Stimulated activated effector memory CD8-positive, alpha-beta T cell treated with anti-CD3 and anti-CD28 coated beads, Interleukin-12 subunit alpha, Interleukin-12 subunit beta, amount 100 ng/mL, for 72 hours (primary cell): ENCODE data around the gene RTN4RL1.
"Not testable (repeated sequence)": the region's sequence is repeated elsewhere in the genome, so short reads cannot be mapped to it uniquely, and the experiment has no call there.

Source experiments
- ATAC-seq: fragments of 150-1000 bp; cut with Tn5 transposase; 2 replicates; pipeline ENCODE4 v1.10.0; 2021
- DNase-seq, 2 donors: peaks; one replicate each; pipeline ENCODE4 v3.0.0; 2021 to 2022; ENCODE audit warnings: low spot score in 2 of 2
- H3K27ac Mint-ChIP-seq: one replicate; pipeline ENCODE4 v1.8.0; 2022; ENCODE audit warnings: mild to moderate bottlenecking, mixed read lengths
- H3K36me3 Mint-ChIP-seq: one replicate; pipeline ENCODE4 v1.8.0; 2022; ENCODE audit warnings: mild to moderate bottlenecking, mixed read lengths
- H3K4me1 Mint-ChIP-seq: one replicate; pipeline ENCODE4 v1.8.0; 2022; ENCODE audit warnings: mixed read lengths
- H3K4me3 Mint-ChIP-seq: one replicate; pipeline ENCODE4 v1.8.0; 2022; ENCODE audit warnings: mild to moderate bottlenecking, mixed read lengths
- H3K9me3 Mint-ChIP-seq: one replicate; pipeline ENCODE4 v1.8.0; 2022; ENCODE audit warnings: mixed read lengths

Gene RTN4RL1

DNA sequence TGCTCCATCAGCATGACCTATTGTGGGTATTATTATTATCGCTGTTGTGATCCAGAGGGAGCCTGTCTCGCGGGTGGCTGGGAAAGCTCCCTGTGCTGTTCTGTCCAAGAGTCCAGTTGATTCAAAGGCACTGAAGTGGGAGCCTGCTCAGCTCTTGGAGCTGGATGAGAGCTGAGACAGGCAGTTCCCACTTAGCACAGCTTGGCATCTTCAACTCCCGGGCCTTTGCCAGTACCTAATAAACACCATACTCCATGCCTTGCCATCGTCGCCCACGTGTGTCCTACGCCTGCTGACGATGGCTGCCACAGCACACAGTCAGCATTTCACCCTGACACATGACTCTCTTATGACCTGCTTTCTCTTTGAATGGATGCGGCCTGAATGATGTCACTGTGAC, 32.6 kb downstream of the RTN4RL1 start:
- no peaks in the 10 kb centered on the region for H3K36me3 Mint-ChIP-seq
- no peak overlapping the region for H3K4me3 Mint-ChIP-seq
- no peaks in the 10 kb centered on the region for H3K4me1 Mint-ChIP-seq
- DNase-seq (no peak), ATAC-seq (no peak)
- H3K9me3 Mint-ChIP-seq, result no peaks in the 10 kb centered on the region
- H3K27ac Mint-ChIP-seq, result no peak overlapping the region

DNA sequence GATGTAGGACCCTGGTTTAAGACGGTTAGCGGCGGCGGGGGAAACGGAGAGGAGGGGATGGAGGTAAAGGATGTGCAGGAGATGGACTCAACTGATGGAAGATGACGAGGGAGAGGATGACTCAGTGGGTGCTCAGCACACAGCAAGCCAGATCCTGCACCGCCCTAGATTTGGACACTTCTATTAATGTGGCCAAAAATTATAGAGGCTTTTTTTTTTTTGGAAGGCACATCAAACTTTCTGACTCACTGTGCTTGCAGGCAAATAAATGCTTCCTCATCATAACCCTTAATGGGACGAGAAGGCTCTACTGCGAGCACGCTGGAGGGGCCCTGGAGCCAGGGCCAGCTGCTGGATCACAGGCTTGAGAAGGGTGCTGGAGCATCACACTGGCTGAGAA, 36.0 kb downstream of the RTN4RL1 start:
- Mint-ChIP-seq H3K4me3 (no peak overlapping the region), H3K27ac (no peak overlapping the region), H3K9me3 (no peaks in the 10 kb centered on the region), H3K36me3 (no peaks in the 10 kb centered on the region), H3K4me1 (no peaks in the 10 kb centered on the region)
- DNase-seq (no peak), ATAC-seq (no peak)

GRCh38 chr17:1986783-1987451, 38.2 kb downstream of the RTN4RL1 start:
- DNase-seq, result no peak
- Mint-ChIP-seq H3K4me1 (no peaks in the 10 kb centered on the region), H3K27ac (no peak overlapping the region), H3K9me3 (no peaks in the 10 kb centered on the region), H3K36me3 (no peaks in the 10 kb centered on the region), H3K4me3 (no peak overlapping the region)
- ATAC-seq, result no peak

DNA sequence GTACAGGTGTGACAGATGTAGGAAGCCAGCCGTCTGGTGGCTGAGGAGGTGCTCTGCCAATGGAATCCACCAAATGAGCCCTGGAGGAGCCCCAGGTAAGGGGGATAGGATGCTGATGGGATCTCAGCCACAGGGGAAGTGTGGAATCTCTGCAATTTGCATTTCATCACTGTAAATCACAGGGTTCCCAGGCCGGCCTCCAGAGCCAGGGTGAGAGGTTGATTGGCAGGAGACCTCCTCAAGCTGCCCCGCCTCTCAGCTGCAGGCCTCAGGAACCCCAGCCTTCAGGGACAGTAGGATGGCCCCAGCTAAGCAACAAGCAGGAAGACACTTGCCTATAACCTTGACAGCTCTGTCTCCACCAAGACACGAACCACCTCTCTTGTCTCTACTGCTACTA, 39.4 kb downstream of the RTN4RL1 start:
- Mint-ChIP-seq H3K4me1 (no peaks in the 10 kb centered on the region), H3K36me3 (no peaks in the 10 kb centered on the region), H3K9me3 (no peaks in the 10 kb centered on the region), H3K4me3 (no peak overlapping the region), H3K27ac (no peak overlapping the region)
- ATAC-seq, result no peak
- DNase-seq, result no peak

DNA sequence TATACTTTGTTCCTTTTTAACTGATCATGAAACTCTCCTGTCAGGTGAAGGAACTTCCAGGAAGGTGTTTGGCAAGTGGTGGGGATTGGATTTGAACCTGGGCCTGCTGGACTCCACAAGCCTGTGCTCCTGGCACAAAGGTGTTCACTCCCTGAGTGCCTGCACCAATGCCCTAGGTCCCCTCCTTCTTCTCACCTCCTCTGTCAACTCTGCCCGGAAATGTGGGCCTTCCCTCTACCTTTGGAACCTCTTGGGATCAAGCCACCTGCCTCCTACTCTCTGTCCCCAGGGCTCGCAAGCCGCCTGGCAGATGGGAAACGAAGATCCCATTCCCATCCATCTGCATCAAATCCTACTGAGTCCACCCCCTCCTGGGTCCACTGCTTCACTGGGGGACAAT, 40.0 kb downstream of the RTN4RL1 start:
- ATAC-seq, result no peak
- Mint-ChIP-seq H3K36me3 (no peaks in the 10 kb centered on the region), H3K4me3 (no peak overlapping the region), H3K4me1 (no peaks in the 10 kb centered on the region), H3K27ac (no peak overlapping the region), H3K9me3 (no peaks in the 10 kb centered on the region)
- no peak for DNase-seq

DNA sequence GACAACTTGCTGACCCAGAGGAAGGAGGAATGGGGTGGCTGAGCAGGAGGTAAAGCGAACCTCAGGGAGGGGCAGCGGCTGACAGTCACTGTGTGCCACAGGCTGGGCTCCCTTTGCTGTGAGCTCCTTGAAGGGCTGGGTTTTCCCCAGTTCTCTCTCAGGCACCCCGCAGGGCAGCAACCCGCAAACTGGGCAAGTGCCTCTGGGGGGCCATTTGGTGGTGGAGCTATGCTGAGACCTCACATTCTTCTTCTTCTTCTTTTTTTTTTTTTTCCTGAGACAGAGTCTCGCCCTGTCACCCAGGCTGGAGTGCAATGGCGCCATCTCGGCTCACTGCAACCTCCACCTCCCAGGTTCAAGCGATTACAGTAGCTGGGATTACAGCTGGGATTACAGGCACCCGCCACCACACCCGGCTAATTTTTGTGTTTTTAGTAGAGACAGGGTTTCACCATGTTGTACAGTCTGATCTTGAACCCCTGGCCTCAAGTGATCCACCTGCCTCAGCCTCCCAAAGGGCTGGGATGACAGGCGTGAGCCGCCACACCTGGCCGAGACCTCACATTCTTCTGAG, 42.3 kb downstream of the RTN4RL1 start:
- H3K9me3 Mint-ChIP-seq, ATAC-seq, DNase-seq, H3K36me3 Mint-ChIP-seq, H3K27ac Mint-ChIP-seq, H3K4me3 Mint-ChIP-seq, H3K4me1 Mint-ChIP-seq: not testable (repeated sequence)

DNA sequence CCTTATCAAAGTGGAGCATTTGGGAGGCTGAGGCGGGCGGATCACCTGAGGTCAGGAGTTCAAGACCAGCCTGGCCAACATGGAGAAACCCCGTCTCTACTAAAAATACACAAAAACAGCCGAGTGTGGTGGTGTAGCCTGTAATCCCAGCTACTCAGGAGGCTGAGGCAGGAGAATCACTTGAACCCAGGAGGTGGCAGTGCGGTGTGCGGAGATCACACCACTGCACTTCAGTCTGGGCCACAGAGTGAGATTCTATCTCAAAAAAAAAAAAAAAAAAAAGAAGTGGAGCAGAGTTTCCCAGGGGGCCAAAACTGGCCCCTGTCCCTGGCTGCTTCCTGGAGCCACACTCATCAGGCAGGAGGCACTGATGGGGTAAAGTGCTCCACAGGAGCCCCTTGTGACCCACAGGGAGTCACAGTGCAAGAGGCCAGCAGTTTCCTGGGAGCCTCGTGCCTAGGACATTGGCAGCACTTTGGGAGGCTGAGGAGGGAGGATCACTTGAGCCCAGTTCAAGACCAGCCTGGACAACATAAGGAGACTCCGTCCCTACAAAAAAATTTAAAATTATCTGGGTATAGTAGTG, 44.4 kb downstream of the RTN4RL1 start:
- ATAC-seq, result no peak
- Mint-ChIP-seq H3K27ac (no peak overlapping the region), H3K36me3 (no peaks in the 10 kb centered on the region), H3K4me3 (no peak overlapping the region), H3K9me3 (no peaks in the 10 kb centered on the region), H3K4me1 (peaks cover 9% of the 10 kb centered on the region)
- no peak for DNase-seq

GRCh38 chr17:1979182-1979985, 45.8 kb downstream of the RTN4RL1 start:
- peaks cover 13% of the 10 kb centered on the region for H3K4me1 Mint-ChIP-seq
- H3K36me3 Mint-ChIP-seq, result no peaks in the 10 kb centered on the region
- H3K9me3 Mint-ChIP-seq, result no peaks in the 10 kb centered on the region
- DNase-seq (no peak), ATAC-seq (no peak)
- H3K27ac Mint-ChIP-seq, result no peak overlapping the region
- no peak overlapping the region for H3K4me3 Mint-ChIP-seq

- no peak overlapping the region for H3K4me3 Mint-ChIP-seq
- H3K36me3 Mint-ChIP-seq, result no peaks in the 10 kb centered on the region
- no peak overlapping the region for H3K27ac Mint-ChIP-seq
- peaks cover 13% of the 10 kb centered on the region for H3K4me1 Mint-ChIP-seq
- no peaks in the 10 kb centered on the region for H3K9me3 Mint-ChIP-seq
- no peak for ATAC-seq
- no peak for DNase-seq
Measured at GRCh38 chr17:1978396-1978949, 46.7 kb downstream of the RTN4RL1 start.

DNA sequence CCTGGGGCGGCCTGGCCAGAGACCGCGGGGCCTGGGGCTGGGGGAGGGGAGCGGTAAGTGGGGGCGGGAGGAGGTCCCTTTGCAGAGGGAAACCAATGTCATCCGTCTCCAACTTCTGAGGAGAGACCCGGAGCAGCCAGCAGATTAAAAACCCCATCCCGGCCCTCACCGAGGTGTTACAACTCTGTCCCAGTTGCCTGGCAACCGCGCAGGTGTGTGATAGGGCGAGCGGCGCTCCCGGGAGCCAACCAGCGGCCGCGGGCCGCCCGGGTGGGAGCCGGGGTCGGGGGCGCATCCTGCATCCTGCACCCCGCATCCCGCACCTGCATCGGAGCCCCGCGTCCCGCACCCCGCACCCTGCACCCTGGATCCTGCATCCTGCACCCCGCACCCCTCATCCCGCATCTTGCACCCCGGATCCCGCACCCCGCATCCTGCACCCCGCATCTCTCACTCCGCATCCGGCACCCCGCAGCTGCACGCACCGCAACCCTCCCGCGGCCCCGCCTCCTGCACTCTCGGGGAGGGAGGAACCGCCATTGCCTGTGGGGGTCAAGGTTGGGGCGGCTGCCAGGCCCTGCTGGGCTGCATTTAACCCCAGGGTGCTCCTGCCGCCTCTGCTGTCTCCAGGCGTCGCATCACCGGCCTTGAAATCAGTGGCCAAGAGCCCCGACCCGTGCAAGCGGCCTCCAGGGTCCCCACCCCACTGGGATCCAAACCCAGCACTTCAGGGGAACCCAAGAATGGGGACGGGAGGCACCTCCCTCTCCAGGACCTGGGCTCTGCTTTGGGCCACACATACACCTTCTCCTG, 47.3 kb downstream of the RTN4RL1 start:
- peaks cover 14% of the 10 kb centered on the region for H3K4me1 Mint-ChIP-seq
- ATAC-seq (no peak), DNase-seq (no peak)
- no peaks in the 10 kb centered on the region for H3K9me3 Mint-ChIP-seq
- H3K4me3 Mint-ChIP-seq, result no peak overlapping the region
- H3K36me3 Mint-ChIP-seq, result no peaks in the 10 kb centered on the region
- no peak overlapping the region for H3K27ac Mint-ChIP-seq

DNA sequence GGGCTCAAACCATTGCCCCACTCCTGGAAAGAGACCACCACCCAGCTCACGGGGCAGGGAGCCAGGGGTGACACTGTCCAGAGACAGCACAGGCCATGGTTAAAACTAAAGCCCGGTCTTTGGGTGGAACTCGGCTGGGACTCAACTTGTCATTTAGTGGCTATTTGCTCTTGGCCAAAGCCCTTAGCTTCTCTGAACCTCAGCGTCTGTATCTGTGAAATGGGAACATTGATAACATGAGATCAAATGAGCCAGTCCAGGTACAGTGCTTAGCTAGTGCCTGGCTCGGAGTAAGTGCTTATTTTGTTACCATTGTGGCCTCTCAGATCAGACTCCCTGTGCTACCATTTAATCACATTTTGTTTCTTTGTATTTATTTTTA, 48.5 kb downstream of the RTN4RL1 start:
- Mint-ChIP-seq H3K27ac (no peak overlapping the region), H3K9me3 (no peaks in the 10 kb centered on the region), H3K36me3 (no peaks in the 10 kb centered on the region), H3K4me1 (peaks cover 20% of the 10 kb centered on the region), H3K4me3 (no peak overlapping the region)
- ATAC-seq, result peak; percentile 17
- DNase-seq, result no peak

GRCh38 chr17:1976000-1976682, 49.0 kb downstream of the RTN4RL1 start:
- no peak for DNase-seq
- no peak overlapping the region for H3K27ac Mint-ChIP-seq

GRCh38 chr17:1975573-1975972, 49.6 kb downstream of the RTN4RL1 start:
- peaks cover 20% of the 10 kb centered on the region for H3K4me1 Mint-ChIP-seq
- H3K9me3 Mint-ChIP-seq, result no peaks in the 10 kb centered on the region
- ATAC-seq (peak; percentile 36), DNase-seq (no peak)
- no peaks in the 10 kb centered on the region for H3K36me3 Mint-ChIP-seq
- H3K4me3 Mint-ChIP-seq, result no peak overlapping the region
- H3K27ac Mint-ChIP-seq, result no peak overlapping the region

More at GRCh38 chr17:1976000-1976682, 49.0 kb downstream of the RTN4RL1 start:
- no peak overlapping the region for H3K4me3 Mint-ChIP-seq
- peaks cover 20% of the 10 kb centered on the region for H3K4me1 Mint-ChIP-seq
- ATAC-seq, result peak; percentile 76
- H3K9me3 Mint-ChIP-seq, result no peaks in the 10 kb centered on the region
- H3K36me3 Mint-ChIP-seq, result no peaks in the 10 kb centered on the region

DNA sequence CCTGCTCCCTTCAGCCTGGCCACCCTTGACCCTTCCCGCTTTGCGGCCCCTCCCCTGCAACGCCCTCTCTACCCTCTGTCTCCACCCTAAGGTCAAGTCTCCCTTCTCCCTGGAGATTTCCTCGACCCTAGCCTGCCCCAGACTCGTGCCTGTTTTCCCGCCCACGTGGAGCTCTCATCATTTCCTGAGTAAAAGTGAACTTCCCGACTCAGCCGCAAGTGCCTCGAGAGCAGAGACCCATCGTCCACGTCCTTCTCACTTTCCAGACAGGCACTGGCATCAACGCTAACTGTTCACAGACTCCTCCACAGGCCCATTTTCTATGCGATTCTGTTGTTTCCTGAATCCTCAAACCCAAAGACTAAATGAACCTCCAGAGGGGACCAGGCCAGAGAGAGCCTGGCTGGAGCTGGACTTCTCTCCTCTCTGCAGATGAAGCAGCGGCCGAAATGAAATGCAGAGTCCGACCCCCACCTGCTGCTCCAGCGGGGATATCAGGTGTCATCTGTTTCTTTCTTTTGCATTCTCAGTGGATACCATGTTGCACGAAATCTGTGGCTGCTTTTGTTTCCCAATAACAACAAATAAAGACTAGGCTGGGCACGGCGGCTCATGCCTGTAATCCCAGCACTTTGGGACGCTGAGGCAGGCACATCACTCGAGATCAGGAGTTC, 52.5 kb downstream of the RTN4RL1 start:
- H3K9me3 Mint-ChIP-seq, result no peaks in the 10 kb centered on the region
- peaks cover 21% of the 10 kb centered on the region for H3K4me1 Mint-ChIP-seq
- no peak overlapping the region for H3K4me3 Mint-ChIP-seq
- no peaks in the 10 kb centered on the region for H3K36me3 Mint-ChIP-seq
- ATAC-seq, result no peak
- no peak overlapping the region for H3K27ac Mint-ChIP-seq
- no peak for DNase-seq
